ENCODE data around the gene XYLT1. TPM values are rescaled to one million over a fixed set of nuclear protein-coding genes. Genes with fewer than 3 reads are reported as not detected.

Gene XYLT1
- total RNA-seq, 1 experiment from 2014 or later: 25.0 TPM

DNA sequence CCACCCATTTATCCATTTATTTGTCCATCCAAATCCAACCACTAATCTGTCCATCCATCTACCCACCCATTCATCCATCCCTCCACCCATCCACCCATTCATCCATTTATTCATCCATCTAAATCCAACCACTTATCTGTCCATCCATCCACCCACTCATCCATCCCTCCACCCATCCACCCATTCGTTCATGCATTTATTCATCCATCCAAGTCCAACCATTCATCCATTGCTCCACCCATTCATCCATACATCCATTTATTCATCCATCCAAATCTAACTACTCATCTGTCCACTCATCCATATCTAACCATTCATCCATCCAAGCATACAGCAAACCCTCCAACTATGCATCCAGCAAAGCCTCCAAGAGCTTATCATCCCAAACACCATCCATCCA lies 267.3 kb downstream of the XYLT1 start:
- TF ChIP-seq GABPB1 (CRISPR knock-in tag; IDR thresholded peaks at IDR 0.05) (no peak), MXD4 (CRISPR knock-in tag; IDR thresholded peaks at IDR 0.05; ENCODE audit: borderline replicate concordance) (no peak), ELF4 (CRISPR knock-in tag; IDR thresholded peaks at IDR 0.05; ENCODE audit: low read depth) (no peak), FOXJ3 (CRISPR knock-in tag; IDR thresholded peaks at IDR 0.05; ENCODE audit: borderline replicate concordance) (no peak), NFYB (CRISPR knock-in tag; conservative IDR thresholded peaks at IDR 0.05; ENCODE audit: low read depth) (no peak), KAT7 (CRISPR knock-in tag; IDR thresholded peaks at IDR 0.05; ENCODE audit: borderline replicate concordance) (no peak)
- TF ChIP-seq, protein P1, sequence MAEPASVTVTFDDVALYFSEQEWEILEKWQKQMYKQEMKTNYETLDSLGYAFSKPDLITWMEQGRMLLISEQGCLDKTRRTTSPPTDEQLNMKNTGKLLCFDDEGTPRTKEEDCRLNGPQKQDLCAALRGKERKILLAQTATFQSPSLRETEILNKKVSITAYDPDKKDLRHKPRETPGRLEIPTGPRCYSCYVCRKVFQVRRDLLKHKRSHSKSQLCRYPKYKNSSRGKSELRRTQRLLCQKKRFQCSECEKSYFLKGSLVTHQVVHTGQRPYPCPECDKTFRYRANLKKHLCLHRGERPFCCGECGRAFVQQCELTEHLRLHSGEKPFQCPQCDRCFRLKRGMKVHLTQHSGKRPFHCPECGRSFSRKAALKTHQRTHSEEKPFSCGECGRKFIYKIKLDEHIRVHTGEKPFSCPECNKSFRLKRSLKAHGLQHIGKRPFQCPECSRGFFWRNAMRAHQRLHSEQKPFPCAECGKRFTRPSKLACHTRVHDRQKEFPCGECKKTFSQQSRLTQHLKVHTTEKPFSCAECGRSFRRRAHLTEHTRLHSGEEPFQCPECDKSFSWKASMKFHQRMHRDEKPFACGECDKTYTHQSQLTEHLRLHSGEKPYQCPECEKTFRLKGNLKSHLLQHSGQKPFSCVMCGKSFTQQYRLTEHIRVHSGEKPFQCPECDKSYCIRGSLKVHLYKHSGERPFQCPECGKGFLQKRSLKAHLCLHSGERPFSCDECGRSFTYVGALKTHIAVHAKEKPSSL (CRISPR knock-in tag; conservative IDR thresholded peaks at IDR 0.05): no peak
- TF ChIP-seq, protein P2, sequence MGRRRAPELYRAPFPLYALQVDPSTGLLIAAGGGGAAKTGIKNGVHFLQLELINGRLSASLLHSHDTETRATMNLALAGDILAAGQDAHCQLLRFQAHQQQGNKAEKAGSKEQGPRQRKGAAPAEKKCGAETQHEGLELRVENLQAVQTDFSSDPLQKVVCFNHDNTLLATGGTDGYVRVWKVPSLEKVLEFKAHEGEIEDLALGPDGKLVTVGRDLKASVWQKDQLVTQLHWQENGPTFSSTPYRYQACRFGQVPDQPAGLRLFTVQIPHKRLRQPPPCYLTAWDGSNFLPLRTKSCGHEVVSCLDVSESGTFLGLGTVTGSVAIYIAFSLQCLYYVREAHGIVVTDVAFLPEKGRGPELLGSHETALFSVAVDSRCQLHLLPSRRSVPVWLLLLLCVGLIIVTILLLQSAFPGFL (CRISPR knock-in tag; IDR thresholded peaks at IDR 0.05; ENCODE audit: borderline replicate concordance): no peak
- TF ChIP-seq, protein P3, sequence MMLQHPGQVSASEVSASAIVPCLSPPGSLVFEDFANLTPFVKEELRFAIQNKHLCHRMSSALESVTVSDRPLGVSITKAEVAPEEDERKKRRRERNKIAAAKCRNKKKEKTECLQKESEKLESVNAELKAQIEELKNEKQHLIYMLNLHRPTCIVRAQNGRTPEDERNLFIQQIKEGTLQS (CRISPR knock-in tag; conservative IDR thresholded peaks at IDR 0.05): no peak
- TF ChIP-seq, protein P4, sequence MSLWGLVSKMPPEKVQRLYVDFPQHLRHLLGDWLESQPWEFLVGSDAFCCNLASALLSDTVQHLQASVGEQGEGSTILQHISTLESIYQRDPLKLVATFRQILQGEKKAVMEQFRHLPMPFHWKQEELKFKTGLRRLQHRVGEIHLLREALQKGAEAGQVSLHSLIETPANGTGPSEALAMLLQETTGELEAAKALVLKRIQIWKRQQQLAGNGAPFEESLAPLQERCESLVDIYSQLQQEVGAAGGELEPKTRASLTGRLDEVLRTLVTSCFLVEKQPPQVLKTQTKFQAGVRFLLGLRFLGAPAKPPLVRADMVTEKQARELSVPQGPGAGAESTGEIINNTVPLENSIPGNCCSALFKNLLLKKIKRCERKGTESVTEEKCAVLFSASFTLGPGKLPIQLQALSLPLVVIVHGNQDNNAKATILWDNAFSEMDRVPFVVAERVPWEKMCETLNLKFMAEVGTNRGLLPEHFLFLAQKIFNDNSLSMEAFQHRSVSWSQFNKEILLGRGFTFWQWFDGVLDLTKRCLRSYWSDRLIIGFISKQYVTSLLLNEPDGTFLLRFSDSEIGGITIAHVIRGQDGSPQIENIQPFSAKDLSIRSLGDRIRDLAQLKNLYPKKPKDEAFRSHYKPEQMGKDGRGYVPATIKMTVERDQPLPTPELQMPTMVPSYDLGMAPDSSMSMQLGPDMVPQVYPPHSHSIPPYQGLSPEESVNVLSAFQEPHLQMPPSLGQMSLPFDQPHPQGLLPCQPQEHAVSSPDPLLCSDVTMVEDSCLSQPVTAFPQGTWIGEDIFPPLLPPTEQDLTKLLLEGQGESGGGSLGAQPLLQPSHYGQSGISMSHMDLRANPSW (CRISPR knock-in tag; conservative IDR thresholded peaks at IDR 0.05; ENCODE audit: low read depth): no peak
- TF ChIP-seq, protein P5, sequence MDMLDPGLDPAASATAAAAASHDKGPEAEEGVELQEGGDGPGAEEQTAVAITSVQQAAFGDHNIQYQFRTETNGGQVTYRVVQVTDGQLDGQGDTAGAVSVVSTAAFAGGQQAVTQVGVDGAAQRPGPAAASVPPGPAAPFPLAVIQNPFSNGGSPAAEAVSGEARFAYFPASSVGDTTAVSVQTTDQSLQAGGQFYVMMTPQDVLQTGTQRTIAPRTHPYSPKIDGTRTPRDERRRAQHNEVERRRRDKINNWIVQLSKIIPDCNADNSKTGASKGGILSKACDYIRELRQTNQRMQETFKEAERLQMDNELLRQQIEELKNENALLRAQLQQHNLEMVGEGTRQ (CRISPR knock-in tag; IDR thresholded peaks at IDR 0.05): no peak
- TF ChIP-seq, protein P6, sequence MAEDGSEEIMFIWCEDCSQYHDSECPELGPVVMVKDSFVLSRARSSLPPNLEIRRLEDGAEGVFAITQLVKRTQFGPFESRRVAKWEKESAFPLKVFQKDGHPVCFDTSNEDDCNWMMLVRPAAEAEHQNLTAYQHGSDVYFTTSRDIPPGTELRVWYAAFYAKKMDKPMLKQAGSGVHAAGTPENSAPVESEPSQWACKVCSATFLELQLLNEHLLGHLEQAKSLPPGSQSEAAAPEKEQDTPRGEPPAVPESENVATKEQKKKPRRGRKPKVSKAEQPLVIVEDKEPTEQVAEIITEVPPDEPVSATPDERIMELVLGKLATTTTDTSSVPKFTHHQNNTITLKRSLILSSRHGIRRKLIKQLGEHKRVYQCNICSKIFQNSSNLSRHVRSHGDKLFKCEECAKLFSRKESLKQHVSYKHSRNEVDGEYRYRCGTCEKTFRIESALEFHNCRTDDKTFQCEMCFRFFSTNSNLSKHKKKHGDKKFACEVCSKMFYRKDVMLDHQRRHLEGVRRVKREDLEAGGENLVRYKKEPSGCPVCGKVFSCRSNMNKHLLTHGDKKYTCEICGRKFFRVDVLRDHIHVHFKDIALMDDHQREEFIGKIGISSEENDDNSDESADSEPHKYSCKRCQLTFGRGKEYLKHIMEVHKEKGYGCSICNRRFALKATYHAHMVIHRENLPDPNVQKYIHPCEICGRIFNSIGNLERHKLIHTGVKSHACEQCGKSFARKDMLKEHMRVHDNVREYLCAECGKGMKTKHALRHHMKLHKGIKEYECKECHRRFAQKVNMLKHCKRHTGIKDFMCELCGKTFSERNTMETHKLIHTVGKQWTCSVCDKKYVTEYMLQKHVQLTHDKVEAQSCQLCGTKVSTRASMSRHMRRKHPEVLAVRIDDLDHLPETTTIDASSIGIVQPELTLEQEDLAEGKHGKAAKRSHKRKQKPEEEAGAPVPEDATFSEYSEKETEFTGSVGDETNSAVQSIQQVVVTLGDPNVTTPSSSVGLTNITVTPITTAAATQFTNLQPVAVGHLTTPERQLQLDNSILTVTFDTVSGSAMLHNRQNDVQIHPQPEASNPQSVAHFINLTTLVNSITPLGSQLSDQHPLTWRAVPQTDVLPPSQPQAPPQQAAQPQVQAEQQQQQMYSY (CRISPR knock-in tag; IDR thresholded peaks at IDR 0.05): no peak
- TF ChIP-seq, protein P7, sequence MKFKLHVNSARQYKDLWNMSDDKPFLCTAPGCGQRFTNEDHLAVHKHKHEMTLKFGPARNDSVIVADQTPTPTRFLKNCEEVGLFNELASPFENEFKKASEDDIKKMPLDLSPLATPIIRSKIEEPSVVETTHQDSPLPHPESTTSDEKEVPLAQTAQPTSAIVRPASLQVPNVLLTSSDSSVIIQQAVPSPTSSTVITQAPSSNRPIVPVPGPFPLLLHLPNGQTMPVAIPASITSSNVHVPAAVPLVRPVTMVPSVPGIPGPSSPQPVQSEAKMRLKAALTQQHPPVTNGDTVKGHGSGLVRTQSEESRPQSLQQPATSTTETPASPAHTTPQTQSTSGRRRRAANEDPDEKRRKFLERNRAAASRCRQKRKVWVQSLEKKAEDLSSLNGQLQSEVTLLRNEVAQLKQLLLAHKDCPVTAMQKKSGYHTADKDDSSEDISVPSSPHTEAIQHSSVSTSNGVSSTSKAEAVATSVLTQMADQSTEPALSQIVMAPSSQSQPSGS (CRISPR knock-in tag; IDR thresholded peaks at IDR 0.05; ENCODE audit: borderline replicate concordance, low read depth): no peak
- H3K27me3 Mint-ChIP-seq (ENCODE audit: low read depth): no peaks in the 10 kb centered on the region
- peaks cover 5% of the 10 kb centered on the region for H3K36me3 Mint-ChIP-seq
- DNase-seq (ENCODE audit: low spot score) (no peak), ATAC-seq (no peak)
- peaks cover 26% of the 10 kb centered on the region for H3K4me1 Mint-ChIP-seq
- CTCF ChIA-PET: interaction anchor here (1.3 to 4.2 kb wide), 2 partner anchors 9 to 342 kb away, joined by 3 to 34 read pairs; no protein-coding TSS in a partner anchor
- H3K4me3 Mint-ChIP-seq: no peak overlapping the region
- H3K9me3 Mint-ChIP-seq: no peaks in the 10 kb centered on the region
- no peak overlapping the region for H3K27ac Mint-ChIP-seq
- POLR2A ChIA-PET: no interaction called here
